ENCODE data around the gene KLF7.

KLF7 gene

GRCh38 chr2:207091176-207091575 lies 74.6 kb downstream of the KLF7 start:
- DNase-seq (ENCODE audit: low read depth): no peak

GRCh38 chr2:207090389-207090788 lies 75.4 kb downstream of the KLF7 start:
- DNase-seq (ENCODE audit: low read depth): no peak

DNA sequence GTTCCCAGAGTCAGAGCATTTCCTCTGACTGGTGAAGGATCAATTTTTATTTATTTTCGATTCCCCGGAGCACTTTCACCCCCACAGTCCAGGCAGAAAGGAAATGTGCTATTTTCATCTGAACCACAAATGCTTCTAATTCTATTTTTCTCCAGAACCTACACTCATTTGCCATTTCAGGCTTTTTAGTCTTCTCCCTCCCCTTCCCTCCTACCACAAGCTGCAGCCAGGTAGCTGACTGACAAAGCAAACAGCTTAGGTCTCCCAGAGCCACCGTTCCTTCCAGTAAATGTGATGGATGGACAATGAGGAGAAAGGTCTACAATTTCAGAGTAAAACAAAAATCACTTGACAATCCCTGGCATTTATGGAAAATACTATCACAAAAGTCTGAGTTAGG lies 76.9 kb downstream of the KLF7 start:
- DNase-seq (ENCODE audit: low read depth): no peak

GRCh38 chr2:207088276-207088675 lies 77.5 kb downstream of the KLF7 start:
- no peak for DNase-seq (ENCODE audit: low read depth)

DNA sequence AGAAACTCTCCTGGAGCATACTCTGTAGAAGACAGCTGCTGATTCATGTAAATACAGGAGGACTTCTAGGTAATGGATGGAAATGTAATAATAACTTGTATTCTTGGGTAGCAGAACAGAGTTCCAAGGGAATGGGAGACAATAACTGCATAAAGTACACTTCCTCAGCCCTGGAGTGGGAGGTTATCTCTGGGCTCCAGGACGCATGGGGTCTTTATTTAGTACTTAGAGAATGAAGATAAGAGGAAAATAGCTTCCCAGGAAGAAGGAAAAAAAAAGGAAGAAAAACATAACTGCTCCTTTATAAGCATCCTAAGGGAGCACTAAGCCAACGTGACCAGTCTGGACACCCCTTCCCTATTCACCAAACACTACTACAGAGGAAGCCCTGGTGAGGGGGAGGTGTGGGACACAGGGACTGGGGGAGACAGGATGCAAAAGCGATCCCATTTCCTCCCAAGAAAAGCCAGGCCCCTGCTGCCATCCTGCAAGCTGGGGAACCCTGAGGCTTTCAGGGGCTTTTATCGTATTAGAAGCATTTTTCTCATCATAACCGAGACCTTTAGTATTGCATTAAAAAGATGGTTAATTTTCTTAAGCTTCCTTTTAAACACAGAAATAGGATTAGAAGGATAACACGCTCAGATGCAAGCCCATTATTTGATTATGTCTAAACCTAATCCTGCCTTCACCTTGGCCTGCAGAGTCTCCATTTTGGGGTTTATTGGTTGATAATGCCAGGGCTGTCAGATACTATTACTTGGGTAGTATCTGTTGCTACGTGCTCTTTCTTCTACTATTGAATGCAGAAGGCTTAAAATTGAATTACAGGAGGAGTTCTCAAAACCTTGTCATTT lies 78.5 kb downstream of the KLF7 start:
- no peak for DNase-seq (ENCODE audit: low read depth)

- DNase-seq (ENCODE audit: low read depth): no peak
Observed at GRCh38 chr2:207086136-207086535, 79.6 kb downstream of the KLF7 start.

- DNase-seq (ENCODE audit: low read depth): no peak
Observed at GRCh38 chr2:207085110-207085509, 80.6 kb downstream of the KLF7 start.

DNA sequence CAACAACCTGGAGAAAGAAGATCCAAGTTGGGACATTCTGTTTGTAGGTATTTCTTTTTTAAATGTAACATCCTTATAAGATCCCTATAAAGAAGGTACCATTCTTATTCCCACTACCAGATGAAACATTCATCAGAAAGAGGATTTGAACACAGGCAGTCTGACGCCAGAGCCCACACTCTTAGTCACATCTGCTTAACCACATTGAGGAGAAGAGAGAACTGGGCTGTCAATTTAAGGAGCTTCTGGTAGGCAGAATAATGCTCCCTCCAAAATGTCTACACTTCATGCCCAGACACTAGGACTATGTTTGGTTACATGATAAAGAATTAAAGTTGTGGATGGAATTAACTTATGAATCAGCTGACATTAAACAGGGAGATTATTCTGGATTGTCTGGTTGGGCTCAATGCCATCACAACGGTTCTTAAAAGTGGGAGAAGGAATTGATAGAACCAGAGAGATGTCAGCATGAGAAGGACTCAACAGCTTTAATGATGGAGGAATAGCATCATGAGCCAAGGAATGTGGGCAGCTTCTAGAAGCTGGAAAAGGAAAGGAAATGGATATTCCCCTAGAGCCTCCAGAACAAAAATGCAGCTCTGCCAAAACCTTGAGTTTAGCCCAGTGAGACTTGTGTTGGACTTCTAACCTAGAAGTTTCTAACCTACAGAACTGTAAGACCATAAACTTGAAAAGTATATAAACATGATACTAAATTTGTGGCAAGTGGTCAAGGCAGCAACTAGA lies 82.2 kb downstream of the KLF7 start:
- DNase-seq (ENCODE audit: low read depth): no peak

GRCh38 chr2:207082619-207083018 lies 83.1 kb downstream of the KLF7 start:
- DNase-seq (ENCODE audit: low read depth): no peak

DNA sequence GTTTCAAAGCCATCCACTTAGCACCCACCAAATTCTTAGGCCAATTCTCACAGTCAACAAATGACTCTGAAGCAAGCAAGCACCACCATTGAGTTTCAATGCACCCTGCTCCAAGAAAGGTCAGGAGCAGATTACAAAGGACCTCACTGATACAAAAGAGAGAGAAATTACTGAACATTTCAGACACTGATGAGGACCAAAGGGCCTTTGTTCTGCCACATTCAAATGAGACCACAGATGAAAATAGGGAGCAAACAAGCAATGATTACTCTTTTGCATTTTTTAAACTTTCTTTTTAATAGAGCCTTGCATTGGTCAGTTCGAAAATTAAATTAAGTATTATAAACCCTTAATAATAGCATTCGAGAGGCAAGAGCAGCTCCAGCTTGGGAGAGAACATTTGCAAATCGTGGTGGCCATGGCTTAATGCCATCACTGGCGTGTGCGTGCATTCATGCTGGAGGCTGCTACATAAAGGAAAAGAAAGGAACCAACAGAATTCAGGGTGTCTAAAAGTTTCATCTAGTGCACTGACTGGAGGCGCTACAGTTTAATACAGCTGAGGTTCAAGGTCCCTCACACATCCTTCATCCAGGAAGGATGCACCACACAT lies 87.5 kb downstream of the KLF7 start:
- DNase-seq (ENCODE audit: low read depth): no peak

- no peak for DNase-seq (ENCODE audit: low read depth)
Observed at GRCh38 chr2:207077266-207077665, 88.5 kb downstream of the KLF7 start.

- DNase-seq (ENCODE audit: low read depth): no peak
Observed at GRCh38 chr2:207075456-207075855, 90.3 kb downstream of the KLF7 start.

DNA sequence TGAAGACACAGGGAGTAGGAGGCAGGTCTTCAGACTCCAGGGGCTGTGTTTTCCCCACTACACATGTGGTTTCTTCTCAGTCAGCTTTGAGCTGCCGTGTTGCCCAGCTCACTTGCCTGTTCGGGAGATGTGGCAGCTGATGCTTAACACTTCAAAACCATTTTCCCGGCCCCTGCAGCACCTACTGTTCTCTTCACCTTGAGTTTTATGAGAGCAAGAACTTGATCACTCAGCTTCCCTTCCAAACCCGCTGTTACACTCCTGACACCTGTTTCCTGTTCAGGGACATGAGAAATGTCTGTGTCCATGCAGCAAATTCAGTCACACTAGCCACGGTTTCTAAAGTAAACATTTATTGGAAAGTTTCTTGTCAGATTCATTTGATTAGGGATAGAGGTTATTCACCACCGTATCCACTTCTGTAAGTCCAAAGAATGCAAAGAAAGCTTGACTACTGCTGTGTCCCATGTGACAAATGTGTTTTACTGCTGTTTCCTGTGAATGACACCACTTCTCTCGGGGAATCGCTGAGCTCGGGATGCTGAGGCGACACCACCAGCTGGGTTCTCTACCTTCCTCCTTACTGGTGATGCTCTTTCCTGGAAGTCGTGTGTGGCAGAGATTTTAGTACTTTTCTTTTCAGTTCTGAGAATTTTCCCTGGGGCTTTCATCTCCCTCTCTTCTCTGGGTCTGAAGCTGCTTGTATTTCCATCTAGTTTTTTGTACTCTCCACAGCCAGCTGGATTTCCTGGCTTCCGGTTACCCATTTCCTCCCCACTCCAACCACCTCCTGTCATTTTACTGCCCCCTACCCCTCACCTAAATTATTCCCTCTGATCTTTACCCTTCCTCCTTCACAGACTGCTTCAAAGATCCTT lies 91.7 kb downstream of the KLF7 start:
- no peak for DNase-seq (ENCODE audit: low read depth)

DNA sequence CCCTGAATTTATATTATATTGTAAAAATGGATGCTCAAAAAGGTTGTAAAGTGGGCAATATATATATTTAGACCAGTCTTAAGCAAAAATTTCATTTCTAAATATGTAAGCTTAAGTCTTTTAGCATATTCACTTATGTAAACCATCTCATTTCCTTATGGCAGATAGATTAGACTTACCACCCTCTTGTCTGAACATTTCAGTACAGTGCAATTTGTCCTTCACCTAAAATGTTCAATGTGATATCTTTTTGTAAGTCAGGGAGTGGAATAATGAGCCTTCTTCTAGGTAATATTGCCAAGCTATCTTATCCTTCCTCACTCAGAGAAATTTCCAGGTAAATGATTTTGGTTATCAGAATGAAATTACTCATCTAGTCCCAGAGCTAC lies 92.3 kb downstream of the KLF7 start:
- DNase-seq (ENCODE audit: low read depth): no peak

DNA sequence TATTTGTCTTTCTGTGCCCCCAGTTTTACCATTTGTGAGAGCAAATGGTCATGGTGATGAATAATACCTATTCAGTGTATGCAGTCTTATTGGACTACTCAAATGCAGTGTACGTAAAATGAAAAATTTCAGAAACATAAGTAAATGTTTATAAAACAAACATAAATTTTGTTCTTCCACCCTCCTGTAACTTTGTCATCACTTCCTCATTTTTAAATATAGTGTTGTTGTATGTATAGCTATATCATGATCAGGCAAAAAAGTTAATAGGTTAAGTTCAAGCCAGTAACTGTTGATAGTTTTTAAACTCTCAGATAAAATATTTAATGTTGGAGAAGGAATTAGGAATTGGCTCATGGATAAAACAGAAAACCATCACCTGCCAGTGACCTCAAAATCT lies 93.2 kb downstream of the KLF7 start:
- no peak for DNase-seq (ENCODE audit: low read depth)

DNA sequence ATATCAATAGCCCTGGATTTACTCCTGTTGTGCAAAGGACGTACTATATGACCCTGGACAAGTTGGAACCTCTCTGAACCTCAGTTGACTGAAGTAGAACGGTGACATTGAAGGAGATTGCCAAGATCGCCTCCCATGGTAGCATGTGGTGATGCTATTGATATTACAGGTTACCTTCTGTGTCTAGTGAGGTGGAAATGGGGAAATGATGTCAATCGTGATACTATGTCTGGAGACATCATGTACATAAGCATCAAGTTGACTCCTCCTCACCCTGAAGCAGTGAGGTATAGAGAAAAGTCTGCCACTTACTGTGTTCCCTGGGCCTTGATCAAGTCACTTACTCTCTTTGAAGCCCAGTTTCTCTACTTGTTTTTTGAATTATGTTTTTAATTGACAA lies 93.9 kb downstream of the KLF7 start:
- no peak for DNase-seq (ENCODE audit: low read depth)

GRCh38 chr2:207067473-207067872 lies 98.3 kb downstream of the KLF7 start:
- no peak for DNase-seq (ENCODE audit: low read depth)

DNA sequence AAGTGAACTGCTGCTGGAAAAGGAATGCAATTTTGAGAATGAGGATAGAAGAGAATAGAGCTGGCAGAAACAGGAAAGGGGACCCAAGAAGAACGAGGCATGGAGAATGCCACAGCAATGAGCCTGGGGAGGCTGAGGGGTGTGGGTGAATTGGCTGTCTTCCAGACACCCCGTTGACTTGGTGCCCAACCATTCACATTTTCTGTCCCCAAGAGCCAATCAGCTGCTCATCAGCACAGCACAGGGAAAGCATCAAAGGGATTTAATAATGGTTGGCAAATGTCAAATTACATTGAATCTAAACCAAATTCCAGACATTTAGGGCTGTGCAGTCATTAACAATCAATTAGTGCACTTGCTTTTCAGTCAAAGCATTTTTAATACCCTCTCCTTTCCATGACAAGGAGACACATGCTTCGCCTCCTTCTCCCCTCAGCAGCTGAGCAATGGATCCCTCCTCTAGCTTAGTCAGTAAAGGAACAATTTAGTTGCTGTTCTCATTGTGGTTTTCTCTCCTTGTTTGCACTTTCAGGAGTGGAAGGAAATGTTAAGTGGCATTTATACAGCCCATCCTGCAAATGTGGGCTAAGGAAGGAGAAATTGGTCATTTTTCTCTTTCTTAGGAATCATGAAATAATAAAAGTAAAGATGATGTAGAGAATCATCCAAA lies 98.8 kb downstream of the KLF7 start:
- no peak for DNase-seq (ENCODE audit: low read depth)

- DNase-seq (ENCODE audit: low read depth): no peak
Observed at GRCh38 chr2:207066166-207066565, 99.6 kb downstream of the KLF7 start.

DNA sequence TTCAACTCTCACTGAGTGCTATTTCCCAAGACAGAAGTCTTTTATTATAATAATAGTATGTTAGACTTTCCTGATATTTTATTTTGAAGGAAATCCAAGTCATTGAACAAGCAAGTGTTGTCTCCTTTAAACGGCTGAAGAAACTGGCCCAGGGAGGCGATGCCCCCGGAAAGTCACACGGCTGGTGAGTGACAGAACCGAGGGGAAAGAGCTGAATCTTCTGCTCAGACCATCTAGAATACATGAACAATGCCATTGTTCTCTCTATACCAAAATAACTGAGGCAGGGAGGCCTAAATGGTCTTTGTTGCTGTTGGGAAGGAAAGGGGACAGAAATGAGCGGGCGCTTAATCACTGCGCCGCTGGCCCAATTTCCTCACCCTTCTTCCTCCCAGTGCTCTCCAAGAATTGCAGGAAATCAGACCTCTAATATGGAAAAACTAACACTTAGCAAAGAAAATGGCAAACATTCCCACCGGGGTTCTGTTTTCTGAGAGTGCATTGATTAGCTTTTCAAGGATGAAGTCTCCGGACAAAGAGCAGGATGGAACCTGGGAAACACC lies 101.5 kb downstream of the KLF7 start:
- DNase-seq (ENCODE audit: low read depth): no peak

- DNase-seq (ENCODE audit: low read depth): no peak
Observed at GRCh38 chr2:207061181-207061580, 104.6 kb downstream of the KLF7 start.

Measured in HS-27A (cell line).